ENCODE data around the gene THBS1.
A peak's percentile ranks its signal among the peaks of the same experiment; 100 is the strongest.

Gene THBS1

GRCh38 chr15:39608185-39609139 lies 27.6 kb downstream of the THBS1 start:
- no peak for DNase-seq

- no peak for DNase-seq
Measured at GRCh38 chr15:39609166-39609916, 28.5 kb downstream of the THBS1 start.

- DNase-seq = no peak
Measured at GRCh38 chr15:39610665-39611064, 29.8 kb downstream of the THBS1 start.

GRCh38 chr15:39613271-39613670 lies 32.4 kb downstream of the THBS1 start:
- no peak for DNase-seq

GRCh38 chr15:39613861-39614260 lies 33.0 kb downstream of the THBS1 start:
- no peak for DNase-seq

- DNase-seq = no peak
Measured at GRCh38 chr15:39616731-39617455, 36.0 kb downstream of the THBS1 start.

GRCh38 chr15:39618063-39618823 lies 37.4 kb downstream of the THBS1 start:
- no peak for DNase-seq

- DNase-seq = no peak
Measured at GRCh38 chr15:39621210-39621609, 40.3 kb downstream of the THBS1 start.

GRCh38 chr15:39621976-39622375 lies 41.1 kb downstream of the THBS1 start:
- DNase-seq = no peak

GRCh38 chr15:39622660-39623516 lies 42.0 kb downstream of the THBS1 start:
- no peak for DNase-seq

GRCh38 chr15:39623529-39623931 lies 42.7 kb downstream of the THBS1 start:
- DNase-seq = no peak

GRCh38 chr15:39624806-39625205 lies 43.9 kb downstream of the THBS1 start:
- peak; percentile 82 for DNase-seq

GRCh38 chr15:39625451-39625850 lies 44.6 kb downstream of the THBS1 start:
- no peak for DNase-seq

- peak; percentile 40 for DNase-seq
Measured at GRCh38 chr15:39625856-39626255, 45.0 kb downstream of the THBS1 start.

- no peak for DNase-seq
Measured at GRCh38 chr15:39627451-39628143, 46.7 kb downstream of the THBS1 start.

- DNase-seq = no peak
Measured at GRCh38 chr15:39628144-39628508, 47.2 kb downstream of the THBS1 start.

- no peak for DNase-seq
Measured at GRCh38 chr15:39628546-39629257, 47.8 kb downstream of the THBS1 start.

GRCh38 chr15:39629371-39629770 lies 48.5 kb downstream of the THBS1 start:
- DNase-seq = no peak

- no peak for DNase-seq
Measured at GRCh38 chr15:39629906-39630305, 49.0 kb downstream of the THBS1 start.

GRCh38 chr15:39631357-39631756 lies 50.5 kb downstream of the THBS1 start:
- no peak for DNase-seq

Measured in fibroblast of skin of back (primary cell).